K562 (cell line): ENCODE results near the gene PEX6. TPM values are rescaled to one million over a fixed set of nuclear protein-coding genes. Genes with fewer than 3 reads are reported as not detected.

Experiments
- CCAR2 ChIP-seq: fragments of 200-400 bp; formaldehyde crosslinking; IDR thresholded peaks from 2 replicates; pipeline ENCODE4 v1.6.1; 2017; ENCODE audit warnings: mild to moderate bottlenecking, low read depth, low read length
- FOXA1 ChIP-seq: fragments of 450-650 bp; IDR thresholded peaks from 2 replicates; pipeline ENCODE4 v1.6.1; 2016; ENCODE audit warnings: mild to moderate bottlenecking, borderline replicate concordance
- GMEB1 ChIP-seq: fragments of 250-450 bp; sonication (Bioruptor Pico); IDR thresholded peaks from 2 replicates; pipeline ENCODE4 v1.4.0; 2020; ENCODE audit warnings: mild to moderate bottlenecking
- ZBTB11 ChIP-seq, 3 experiments: fragments of 200-800 bp in 1 of 3; fragments of 250-450 bp in 1 of 3; fragments of 450-650 bp in 1 of 3; sonication (Bioruptor Pico) in 1 of 3; sonication (Bioruptor generic) in 1 of 3; formaldehyde crosslinking in 1 of 3; IDR thresholded peaks; 2 replicates each; pipeline versions ENCODE4 v1.6.1 to v1.8.0; 2016 to 2022; ENCODE audit warnings: mild to moderate bottlenecking in 2 of 3, missing genetic modification characterization in 2 of 3, missing compliant biosample characterization in 1 of 3, moderate library complexity in 1 of 3
- ZNF318 ChIP-seq, 2 experiments: fragments of 450-650 bp; IDR thresholded peaks; 2 replicates each; pipeline ENCODE4 v1.6.1; 2016; ENCODE audit warnings: mild to moderate bottlenecking in 2 of 2, borderline replicate concordance in 1 of 2, low read depth in 1 of 2, moderate library complexity in 1 of 2
- ZNF444 ChIP-seq: fragments of 250-450 bp; sonication (Bioruptor Pico); IDR thresholded peaks from 2 replicates; pipeline ENCODE4 v1.4.0; 2020; ENCODE audit warnings: mild to moderate bottlenecking, moderate library complexity
- polyA plus RNA-seq, 8 experiments: library from polyadenylated mRNA; depleted of rRNA in 4 of 8; stranded (reverse) in 5 of 8; unstranded in 3 of 8; fragments of >200 nt; fragmentation: Nextera tagmentation in 2 of 8; fragmentation: Illumina TruSeq in 1 of 8; extraction: Ambion mirVana in 2 of 8; extraction: Trizol in 1 of 8; gene quantifications; 2 replicates each; pipeline versions ENCODE4 v1.2.1 to v1.2.3, GENCODE V29; 2011 to 2014; ENCODE audit warnings: inconsistent platforms in 1 of 8, missing spikeins in 1 of 8
- total RNA-seq, 7 experiments: library from RNA; depleted of rRNA in 6 of 7; stranded (reverse); fragments of >200 nt in 6 of 7; fragmentation: Illumina TruSeq in 2 of 7; extraction: Trizol in 2 of 7; gene quantifications; 2 replicates each; pipeline versions ENCODE4 v1.2.1 to v1.2.3, GENCODE V29; 2011 to 2021; ENCODE audit warnings: low replicate concordance in 1 of 7

PEX6 gene
- total and polyA plus RNA-seq, 9 of the 15 experiments (the other 6 are each of a cell fraction or from before 2014, with no cell fraction given) = 0.17 to 20.8 (median 6.9) TPM

- TF ChIP-seq ZBTB11 (CRISPR knock-in tag; IDR thresholded peaks at IDR 0.05) (no peak), CCAR2 (no peak), ZNF318 (IDR thresholded peaks at IDR 0.05; ENCODE audit: borderline replicate concordance in 1 of 2, low read depth in 1 of 2) (no peak), GMEB1 (CRISPR knock-in tag) (no peak), FOXA1 (no peak), ZNF444 (CRISPR knock-in tag) (no peak)
Observed at GRCh38 chr6:42959917-42960242, 19.1 kb downstream of the PEX6 start (continued).
